K562 (cell line): ENCODE measurements around the gene SAA2. TPM values are rescaled to one million over a fixed set of nuclear protein-coding genes. Genes with fewer than 3 reads are reported as not detected.

Source experiments
- KHSRP ChIP-seq: fragments of 450-650 bp; IDR thresholded peaks from 2 replicates; pipeline ENCODE4 v1.6.1; 2017
- MAFK ChIP-seq: IDR thresholded peaks from 2 replicates; pipeline ENCODE4 v1.6.1; 2011; ENCODE audit warnings: low read length, improper control_type of control experiment
- MTF1 ChIP-seq: fragments of 250-450 bp; sonication (Bioruptor Pico); IDR thresholded peaks from 2 replicates; pipeline ENCODE4 v1.9.0; 2021; ENCODE audit warnings: moderate library complexity, mild to moderate bottlenecking, inconsistent platforms, borderline replicate concordance
- RAD21 ChIP-seq, 2 experiments: fragments of 250-450 bp in 1 of 2; fragments of 450-650 bp in 1 of 2; sonication (Bioruptor Pico) in 1 of 2; formaldehyde crosslinking in 1 of 2; IDR thresholded peaks in 1 of 2; conservative IDR thresholded peaks in 1 of 2; 2 replicates each; pipeline versions ENCODE4 v1.4.0 to v1.8.0; 2020 to 2022; ENCODE audit warnings: mild to moderate bottlenecking in 2 of 2, moderate library complexity in 1 of 2
- ZKSCAN3 ChIP-seq: fragments of 250-450 bp; sonication (Bioruptor Pico); IDR thresholded peaks from 2 replicates; pipeline ENCODE4 v1.4.0; 2020
- ZNF347 ChIP-seq: fragments of 450-650 bp; formaldehyde crosslinking; IDR thresholded peaks from 2 replicates; pipeline ENCODE4 v1.4.0; 2020; ENCODE audit warnings: low read depth, mild to moderate bottlenecking, moderate library complexity
- polyA plus RNA-seq, 8 experiments: library from polyadenylated mRNA; depleted of rRNA in 4 of 8; stranded (reverse) in 5 of 8; unstranded in 3 of 8; fragments of >200 nt; fragmentation: Nextera tagmentation in 2 of 8; fragmentation: Illumina TruSeq in 1 of 8; extraction: Ambion mirVana in 2 of 8; extraction: Trizol in 1 of 8; gene quantifications; 2 replicates each; pipeline versions ENCODE4 v1.2.1 to v1.2.3, GENCODE V29; 2011 to 2014; ENCODE audit warnings: inconsistent platforms in 1 of 8, missing spikeins in 1 of 8
- total RNA-seq, 7 experiments: library from RNA; depleted of rRNA in 6 of 7; stranded (reverse); fragments of >200 nt in 6 of 7; fragmentation: Illumina TruSeq in 2 of 7; extraction: Trizol in 2 of 7; gene quantifications; 2 replicates each; pipeline versions ENCODE4 v1.2.1 to v1.2.3, GENCODE V29; 2011 to 2021; ENCODE audit warnings: low replicate concordance in 1 of 7
- TF ChIP-seq, protein P1 (sequence below), 2 experiments: fragments of 450-650 bp; formaldehyde crosslinking in 1 of 2; IDR thresholded peaks; 2 replicates each; pipeline versions ENCODE4 v1.4.0 to v1.6.1; 2014 to 2020; ENCODE audit warnings: mild to moderate bottlenecking in 2 of 2, borderline replicate concordance in 1 of 2, low read depth in 1 of 2

The SAA2 gene
- total and polyA plus RNA-seq, 9 of the 15 experiments (the other 6 are each of a cell fraction or from before 2014, with no cell fraction given): 4.6 TPM; not detected in 8

DNA sequence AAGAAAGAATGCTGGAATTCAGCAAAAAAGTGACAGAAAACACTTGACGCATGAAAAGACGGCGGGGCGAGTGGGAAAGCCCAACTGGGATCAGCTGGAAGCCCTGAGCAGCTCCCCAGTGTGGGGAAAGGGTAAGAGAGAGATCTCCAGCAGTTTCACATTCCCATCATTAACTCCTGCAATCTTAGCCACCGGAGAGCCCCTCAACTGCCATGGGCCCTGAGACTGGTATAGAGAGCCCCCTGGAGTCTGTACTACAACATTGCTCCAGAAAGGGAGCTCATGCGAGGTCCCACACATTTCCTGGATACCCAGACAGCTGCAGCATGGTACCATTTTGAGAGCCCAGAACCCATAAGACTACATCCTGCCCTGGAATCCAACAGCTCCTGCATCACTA is 44.7 kb downstream of the SAA2 start (continued):
- TF ChIP-seq, protein P1, sequence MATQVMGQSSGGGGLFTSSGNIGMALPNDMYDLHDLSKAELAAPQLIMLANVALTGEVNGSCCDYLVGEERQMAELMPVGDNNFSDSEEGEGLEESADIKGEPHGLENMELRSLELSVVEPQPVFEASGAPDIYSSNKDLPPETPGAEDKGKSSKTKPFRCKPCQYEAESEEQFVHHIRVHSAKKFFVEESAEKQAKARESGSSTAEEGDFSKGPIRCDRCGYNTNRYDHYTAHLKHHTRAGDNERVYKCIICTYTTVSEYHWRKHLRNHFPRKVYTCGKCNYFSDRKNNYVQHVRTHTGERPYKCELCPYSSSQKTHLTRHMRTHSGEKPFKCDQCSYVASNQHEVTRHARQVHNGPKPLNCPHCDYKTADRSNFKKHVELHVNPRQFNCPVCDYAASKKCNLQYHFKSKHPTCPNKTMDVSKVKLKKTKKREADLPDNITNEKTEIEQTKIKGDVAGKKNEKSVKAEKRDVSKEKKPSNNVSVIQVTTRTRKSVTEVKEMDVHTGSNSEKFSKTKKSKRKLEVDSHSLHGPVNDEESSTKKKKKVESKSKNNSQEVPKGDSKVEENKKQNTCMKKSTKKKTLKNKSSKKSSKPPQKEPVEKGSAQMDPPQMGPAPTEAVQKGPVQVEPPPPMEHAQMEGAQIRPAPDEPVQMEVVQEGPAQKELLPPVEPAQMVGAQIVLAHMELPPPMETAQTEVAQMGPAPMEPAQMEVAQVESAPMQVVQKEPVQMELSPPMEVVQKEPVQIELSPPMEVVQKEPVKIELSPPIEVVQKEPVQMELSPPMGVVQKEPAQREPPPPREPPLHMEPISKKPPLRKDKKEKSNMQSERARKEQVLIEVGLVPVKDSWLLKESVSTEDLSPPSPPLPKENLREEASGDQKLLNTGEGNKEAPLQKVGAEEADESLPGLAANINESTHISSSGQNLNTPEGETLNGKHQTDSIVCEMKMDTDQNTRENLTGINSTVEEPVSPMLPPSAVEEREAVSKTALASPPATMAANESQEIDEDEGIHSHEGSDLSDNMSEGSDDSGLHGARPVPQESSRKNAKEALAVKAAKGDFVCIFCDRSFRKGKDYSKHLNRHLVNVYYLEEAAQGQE (IDR thresholded peaks at IDR 0.05; ENCODE audit: borderline replicate concordance): peak; percentile 39; the same call in 1 of the 2 replicates
- TF ChIP-seq, protein P1 (CRISPR knock-in tag; IDR thresholded peaks at IDR 0.05; ENCODE audit: low read depth): no peak
- TF ChIP-seq KHSRP: no peak
- no peak for TF ChIP-seq ZNF347
- TF ChIP-seq ZKSCAN3 (CRISPR knock-in tag): no peak
- TF ChIP-seq RAD21 (CRISPR knock-in tag; conservative IDR thresholded peaks at IDR 0.05 in 1 of 2, IDR thresholded peaks at IDR 0.05 in 1 of 2): peak in 1 of 2 experiments; percentile 61; a peak in 2 of 4 replicates
- no peak for TF ChIP-seq MAFK
- TF ChIP-seq MTF1 (CRISPR knock-in tag): no peak
